D721Med (cell line): Measurements from ENCODE around the gene LAYN.
A peak's percentile ranks its signal among the peaks of the same experiment; 100 is the strongest.

Source experiments
- DNase-seq: peaks from one replicate; pipeline ENCODE4 v3.0.0; 2011; ENCODE audit warnings: low spot score; ENCODE audit not compliant: insufficient read length
- FAIRE-seq: peaks from 2 replicates; lab custom pipeline; 2011; peaks lifted over from hg19 to GRCh38; lab: Jason Lieb, UNC
- CTCF ChIP-seq: IDR thresholded peaks from 2 replicates; pipeline ENCODE4 v1.5.1; 2012; ENCODE audit warnings: mild to moderate bottlenecking, control low read depth; ENCODE audit not compliant: insufficient read depth; ENCODE audit errors: missing control alignments

The LAYN gene

DNA sequence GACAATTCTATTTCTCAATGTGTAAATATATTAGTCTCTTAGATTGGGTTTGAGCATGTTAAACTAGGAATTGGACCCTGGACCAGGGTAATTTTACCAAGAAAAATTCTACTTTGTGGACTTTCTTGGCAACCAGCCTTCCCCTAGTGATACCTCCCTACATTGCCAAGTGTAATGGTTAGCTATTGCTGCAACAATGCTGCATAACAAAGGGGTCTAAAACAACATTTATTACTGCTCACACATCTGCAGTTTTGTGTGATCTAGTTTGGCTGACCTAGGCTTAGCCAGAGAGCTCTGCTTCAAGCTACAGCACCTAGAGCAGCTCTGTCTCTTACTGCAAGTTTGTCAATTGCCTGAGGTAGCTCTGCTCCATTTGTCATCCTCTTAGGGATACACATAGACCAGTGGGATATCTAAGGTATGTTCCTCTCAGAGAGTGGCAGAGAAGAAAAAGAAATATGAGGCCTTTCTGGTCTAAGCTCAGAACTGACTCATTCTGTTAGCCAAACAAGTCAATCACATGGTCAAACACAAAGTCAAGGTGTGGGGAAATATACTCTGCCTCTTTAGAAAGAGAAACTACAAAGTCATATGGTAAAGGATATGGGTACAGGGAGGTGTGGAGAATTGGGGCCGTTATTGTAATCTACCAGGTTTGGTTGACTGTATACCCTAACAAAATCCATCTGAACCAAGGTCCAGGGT lies 2.0 kb upstream of the LAYN start:
- no peak for TF ChIP-seq CTCF
- no peak for FAIRE-seq
- no peak for DNase-seq

GRCh38 chr11:111539426-111540113 lies 950 bp upstream of the LAYN start:
- peak; percentile 41 for FAIRE-seq
- no peak for DNase-seq

GRCh38 chr11:111540937-111541253 lies 375 bp downstream of the LAYN start:
- FAIRE-seq = no peak
- DNase-seq = peak; percentile 36
- TF ChIP-seq CTCF = no peak

More at GRCh38 chr11:111539426-111540113, 950 bp upstream of the LAYN start:
- no peak for TF ChIP-seq CTCF

- FAIRE-seq (no peak), DNase-seq (no peak)
- TF ChIP-seq CTCF = no peak
Measured at GRCh38 chr11:111541254-111542061, 938 bp downstream of the LAYN start.

DNA sequence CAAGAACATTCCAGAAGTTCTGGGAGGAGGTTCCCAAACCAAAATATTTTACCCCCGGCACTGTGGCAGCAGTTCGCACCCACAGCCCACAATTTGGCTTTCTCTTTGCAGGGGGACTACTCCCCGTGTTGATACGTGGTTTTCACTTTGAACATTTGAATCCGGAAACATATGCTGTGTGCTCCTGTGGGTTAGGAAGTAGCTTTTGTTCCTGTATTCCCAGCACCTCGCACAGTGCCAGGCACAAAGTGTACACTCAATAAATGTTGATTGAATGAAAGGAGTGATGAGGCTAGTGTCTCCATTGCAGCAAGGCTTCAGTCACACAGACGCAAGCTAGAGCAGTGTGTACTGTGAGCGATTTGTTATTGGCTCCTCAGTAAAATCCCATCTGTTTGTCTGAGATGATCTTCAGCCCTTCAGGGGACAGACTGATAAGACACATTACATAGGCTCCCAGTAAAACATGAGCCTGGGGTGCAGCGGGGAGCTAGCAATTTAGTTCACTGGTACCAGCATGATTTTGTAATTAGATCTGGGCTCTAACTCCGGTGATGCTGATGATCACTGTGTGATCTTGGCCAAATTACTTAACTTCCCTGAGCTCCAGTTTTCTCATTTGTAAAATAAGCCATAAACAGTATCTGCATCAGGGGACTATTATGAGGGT lies 2.2 kb downstream of the LAYN start:
- DNase-seq (no peak), FAIRE-seq (no peak)
- TF ChIP-seq CTCF = no peak

DNA sequence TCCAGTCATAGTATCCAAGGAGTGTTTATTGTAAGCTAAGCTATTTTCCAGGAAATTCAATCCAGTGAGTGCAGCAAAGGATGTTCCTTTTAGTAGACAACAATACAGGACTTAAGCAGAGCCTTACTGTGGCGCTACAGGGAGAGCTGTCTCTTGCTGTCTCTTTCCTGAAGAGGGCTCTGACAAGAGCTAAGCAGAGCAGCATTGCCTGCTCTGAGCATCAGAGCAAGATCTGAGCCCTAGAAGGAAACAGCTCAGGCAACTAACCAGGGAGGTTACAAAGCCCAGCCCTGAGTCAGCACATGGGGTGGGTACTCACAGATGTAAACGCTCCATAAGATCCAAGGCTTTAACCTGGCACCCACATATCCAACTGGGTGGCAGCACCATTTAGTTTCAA lies 8.0 kb downstream of the LAYN start:
- TF ChIP-seq CTCF = no peak
- DNase-seq (no peak), FAIRE-seq (no peak)
